ENCODE measurements around the gene GRK2. TPM values are rescaled to one million over a fixed set of nuclear protein-coding genes. Genes with fewer than 3 reads are reported as not detected.
A peak's percentile ranks its signal among the peaks of the same experiment; 100 is the strongest.

Gene GRK2
- total and polyA plus RNA-seq, 9 of the 15 experiments (the other 6 are each of a cell fraction or from before 2014, with no cell fraction given), result 0.24 to 95.8 (median 56.5) TPM

GRCh38 chr11:67303132-67303834, 37.0 kb downstream of the GRK2 start, which contains the start of gene SSH3:
SSH3 (plus strand) TSS chr11:67303530; CDS start chr11:67303626, 96 bp downstream.
- in situ Hi-C loops (cut with MboI), result no loop called here
- Histone ChIP-seq H3K4me1 (replicated peaks in 1 of 2; ENCODE audit: control insufficient read depth in 2 of 2, insufficient read depth in 2 of 2, low read length in 2 of 2) (peaks cover 0 to 43% of the 10 kb centered on the region in 2 experiments; a peak in 2 of 5 replicates), H4K20me1 (replicated peaks; ENCODE audit: control insufficient read depth, insufficient read depth, low read length) (no peaks in the 10 kb centered on the region), H3K36me3 (ENCODE audit: control insufficient read depth, insufficient read depth, low read length) (peaks cover 38% of the 10 kb centered on the region; the same call in 2 of the 3 replicates), H3K79me2 (ENCODE audit: control insufficient read depth, insufficient read depth, low read length) (no peaks in the 10 kb centered on the region), H3K4me3 (no peak within 1 kb of the TSS), H3K27me3 (ENCODE audit: control insufficient read depth in 2 of 2, insufficient read depth in 2 of 2, low read length in 2 of 2) (no peaks in the 10 kb centered on the region), H3K9me3 (replicated peaks; ENCODE audit: control insufficient read depth, insufficient read depth, low read depth, low read length) (no peaks in the 10 kb centered on the region), H2AFZ (ENCODE audit: low read depth, low read length) (no peak within 1 kb of the TSS), H3K9me1 (ENCODE audit: control insufficient read depth, insufficient read depth, low read length) (no peaks in the 10 kb centered on the region), H3K27ac (ENCODE audit: extremely low read depth, low read depth, low read length) (no peak within 1 kb of the TSS), H3K9ac (ENCODE audit: insufficient read depth in 1 of 2, low read depth in 2 of 2, low read length in 2 of 2) (no peak within 1 kb of the TSS), H3K4me2 (ENCODE audit: insufficient read depth, low read length) (no peak within 1 kb of the TSS)
- intact Hi-C loops (cut with micrococcal nuclease), result no loop called here
- FAIRE-seq (no peak), DNase-seq (ENCODE audit: extremely low read depth in 1 of 4, low spot score in 3 of 4) (peak in 1 of 4 experiments; percentile 8), ATAC-seq (peak; percentile 10; the same call in 2 of the 3 replicates)
- ChIA-PET CTCF (ENCODE audit: low intra/inter-chr PET ratio) (no interaction called here), POLR2A (interaction anchor here (0.7 to 2.1 kb wide), 2 partner anchors 9 to 11 kb away, joined by 3 to 10 read pairs; no protein-coding TSS in a partner anchor)
- BruUV-seq (replicated peaks), result no TSS peak
- 82% methylated on average over 2 of the region's 65 CpGs for WGBS (ENCODE audit: insufficient coverage, low coverage, missing lambda C conversion rate)
- TF ChIP-seq STAG1 (CRISPR knock-in tag; IDR thresholded peaks at IDR 0.05; ENCODE audit: borderline replicate concordance) (no peak), RBM34 (IDR thresholded peaks at IDR 0.05; ENCODE audit: borderline replicate concordance, insufficient read depth, low read length) (no peak), CTCF (IDR thresholded peaks at IDR 0.05 in 2 of 3, conservative IDR thresholded peaks at IDR 0.05 in 1 of 3; ENCODE audit: insufficient read depth in 2 of 3, low read depth in 1 of 3, low read length in 3 of 3) (no peak), XRCC4 (IDR thresholded peaks at IDR 0.05; ENCODE audit: extremely low read depth, insufficient read depth, insufficient read length) (no peak), ZBTB33 (CRISPR knock-in tag; IDR thresholded peaks at IDR 0.05) (peak; percentile 9), CC2D1A (IDR thresholded peaks at IDR 0.05) (no peak), MAX (CRISPR knock-in tag; IDR thresholded peaks at IDR 0.05) (no peak), HNRNPL (IDR thresholded peaks at IDR 0.05; ENCODE audit: low read depth, low read length) (peak; percentile 88), PTRF (tag; IDR thresholded peaks at IDR 0.05) (no peak), TRIM24 (IDR thresholded peaks at IDR 0.05) (no peak), ID3 (CRISPR knock-in tag; IDR thresholded peaks at IDR 0.05) (no peak), ID3 (tag; IDR thresholded peaks at IDR 0.05) (no peak), XRCC3 (IDR thresholded peaks at IDR 0.05) (no peak), ZNF77 (CRISPR knock-in tag; IDR thresholded peaks at IDR 0.05) (no peak), ZNF589 (CRISPR knock-in tag; IDR thresholded peaks at IDR 0.05; ENCODE audit: low read depth) (no peak), RBFOX2 (IDR thresholded peaks at IDR 0.05; ENCODE audit: low read depth, low read length) (peak; percentile 51; the same call in 1 of the 2 replicates), HMG20A (CRISPR knock-in tag; conservative IDR thresholded peaks at IDR 0.05) (no peak), HDAC3 (IDR thresholded peaks at IDR 0.05; ENCODE audit: borderline replicate concordance, partially characterized antibody) (no peak), MCM3 (IDR thresholded peaks at IDR 0.05) (no peak), CREM (IDR thresholded peaks at IDR 0.05; ENCODE audit: low read depth) (no peak)

All from K562 (cell line).